Lung (tissue), 12 donors: ENCODE results near the gene PTPRJ. TPM values are rescaled to one million over a fixed set of nuclear protein-coding genes. Genes with fewer than 3 reads are reported as not detected.
A peak's percentile ranks its signal among the peaks of the same experiment; 100 is the strongest.

Experiments used
- ATAC-seq: fragments of 200-7000 bp; cut with Tn5 transposase; one replicate; pipeline ENCODE4 v1.9.1; 2020; ENCODE audit warnings: moderate number of reproducible peaks; ENCODE audit not compliant: insufficient read depth, low FRiP score
- DNase-seq, 3 donors: peaks; one replicate each; pipeline ENCODE4 v3.0.0-alpha.2; 2013 to 2017
- H3K27ac ChIP-seq, 2 donors: one replicate each; pipeline ENCODE4 v1.5.1; 2013; ENCODE audit warnings: mild to moderate bottlenecking in 2 of 2, moderate library complexity in 2 of 2, control low read depth in 1 of 2, inconsistent platforms in 1 of 2, low read depth in 1 of 2, low read length in 1 of 2
- H3K27me3 ChIP-seq, 3 donors: one replicate each; pipeline ENCODE4 v1.5.1; 2013; ENCODE audit warnings: low read length in 2 of 3; ENCODE audit not compliant: control insufficient read depth in 3 of 3, insufficient read depth in 3 of 3
- H3K36me3 ChIP-seq, 4 donors: one replicate each; pipeline ENCODE4 v1.5.1; 2013; ENCODE audit warnings: low read length in 4 of 4, mild to moderate bottlenecking in 1 of 4, moderate library complexity in 1 of 4; ENCODE audit not compliant: control insufficient read depth in 4 of 4, insufficient read depth in 4 of 4
- H3K4me1 ChIP-seq, 5 donors: one replicate each; pipeline ENCODE4 v1.5.1; 2013; ENCODE audit warnings: low read length in 5 of 5, mild to moderate bottlenecking in 2 of 5, moderate library complexity in 1 of 5; ENCODE audit not compliant: control insufficient read depth in 5 of 5, insufficient read depth in 5 of 5
- H3K4me3 ChIP-seq: one replicate; pipeline ENCODE4 v1.5.1; 2013; ENCODE audit warnings: mild to moderate bottlenecking, control low read depth, moderate library complexity
- H3K9ac ChIP-seq, 2 donors: one replicate each; pipeline ENCODE4 v1.5.1; 2013; ENCODE audit warnings: low read length in 2 of 2, control low read depth in 1 of 2; ENCODE audit not compliant: insufficient read depth in 1 of 2
- H3K9me3 ChIP-seq, 4 donors: one replicate each; pipeline ENCODE4 v1.5.1; 2013; ENCODE audit warnings: low read length in 3 of 4, mild to moderate bottlenecking in 1 of 4, moderate library complexity in 1 of 4; ENCODE audit not compliant: control insufficient read depth in 4 of 4, insufficient read depth in 3 of 4
- WGBS, 2 donors: extraction: QIAGEN DNeasy Blood & Tissue Kit; methylation state at CpG; one replicate each; pipeline ENCODE4 v1.1.7; 2013; 5-methylcytosine and 5-hydroxymethylcytosine counted together
- polyA plus RNA-seq, 2 donors: library from polyadenylated mRNA; stranded (reverse); fragments of 200-250 nt; gene quantifications; one replicate each; pipeline ENCODE4 v1.2.1, GENCODE V29; 2013
- total RNA-seq, 2 donors: library from RNA; depleted of rRNA in 1 of 2; stranded (reverse); fragments of >200 nt in 1 of 2; gene quantifications; one replicate each; pipeline ENCODE4 v1.2.1, GENCODE V29; 2014 to 2021
- TF ChIP-seq, protein P1 (sequence below): IDR thresholded peaks from 2 replicates; pipeline ENCODE4 v1.5.1; 2012; ENCODE audit warnings: mild to moderate bottlenecking; ENCODE audit errors: control extremely low read depth, extremely low read depth
- donor health status: control.
- donor health status: control.
- donor health status: Bipolar disorder and iron deficiency.
- donor health status: healthy.
- donor health status: DM: yes; HTN: yes; CAD: no.

Gene PTPRJ
- total and polyA plus RNA-seq, 4 donors, result 3.9 to 51.4 (median 32.0) TPM

DNA sequence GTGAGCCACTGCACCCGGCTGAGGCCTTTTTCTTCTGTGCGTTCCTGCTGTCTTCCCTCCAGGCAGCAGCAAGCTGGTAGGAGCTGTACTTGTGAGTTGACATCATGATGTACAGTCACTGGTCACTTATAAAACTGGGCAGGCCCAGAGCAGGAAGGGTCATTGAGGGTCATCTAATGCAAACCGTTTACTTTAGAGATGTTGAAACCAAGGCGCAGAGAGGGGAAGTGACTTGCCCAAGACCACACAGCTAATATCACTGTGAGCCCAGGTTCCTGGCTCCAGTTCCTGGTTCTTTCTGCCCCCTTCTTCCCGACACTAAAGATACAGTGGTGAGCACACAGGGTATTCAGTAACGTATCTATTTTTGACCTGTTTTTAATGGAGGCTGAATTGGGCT, 27.3 kb downstream of the PTPRJ start:
- Histone ChIP-seq H3K9me3 (no peaks in the 10 kb centered on the region), H3K4me1 (peaks cover 0 to 17% (median 6%) of the 10 kb centered on the region in 5 donors), H3K9ac (no peak overlapping the region), H3K27ac (peak overlapping the region in 1 of 2 donors; percentile 32), H3K27me3 (no peaks in the 10 kb centered on the region), H3K4me3 (no peak overlapping the region), H3K36me3 (no peaks in the 10 kb centered on the region)
- TF ChIP-seq, protein P1, sequence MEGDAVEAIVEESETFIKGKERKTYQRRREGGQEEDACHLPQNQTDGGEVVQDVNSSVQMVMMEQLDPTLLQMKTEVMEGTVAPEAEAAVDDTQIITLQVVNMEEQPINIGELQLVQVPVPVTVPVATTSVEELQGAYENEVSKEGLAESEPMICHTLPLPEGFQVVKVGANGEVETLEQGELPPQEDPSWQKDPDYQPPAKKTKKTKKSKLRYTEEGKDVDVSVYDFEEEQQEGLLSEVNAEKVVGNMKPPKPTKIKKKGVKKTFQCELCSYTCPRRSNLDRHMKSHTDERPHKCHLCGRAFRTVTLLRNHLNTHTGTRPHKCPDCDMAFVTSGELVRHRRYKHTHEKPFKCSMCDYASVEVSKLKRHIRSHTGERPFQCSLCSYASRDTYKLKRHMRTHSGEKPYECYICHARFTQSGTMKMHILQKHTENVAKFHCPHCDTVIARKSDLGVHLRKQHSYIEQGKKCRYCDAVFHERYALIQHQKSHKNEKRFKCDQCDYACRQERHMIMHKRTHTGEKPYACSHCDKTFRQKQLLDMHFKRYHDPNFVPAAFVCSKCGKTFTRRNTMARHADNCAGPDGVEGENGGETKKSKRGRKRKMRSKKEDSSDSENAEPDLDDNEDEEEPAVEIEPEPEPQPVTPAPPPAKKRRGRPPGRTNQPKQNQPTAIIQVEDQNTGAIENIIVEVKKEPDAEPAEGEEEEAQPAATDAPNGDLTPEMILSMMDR, result no peak
- ATAC-seq, result peak; percentile 16
- 43 to 66% methylated on average over 6 of the region's 6 CpGs for WGBS, 2 donors
- no peak for DNase-seq

DNA sequence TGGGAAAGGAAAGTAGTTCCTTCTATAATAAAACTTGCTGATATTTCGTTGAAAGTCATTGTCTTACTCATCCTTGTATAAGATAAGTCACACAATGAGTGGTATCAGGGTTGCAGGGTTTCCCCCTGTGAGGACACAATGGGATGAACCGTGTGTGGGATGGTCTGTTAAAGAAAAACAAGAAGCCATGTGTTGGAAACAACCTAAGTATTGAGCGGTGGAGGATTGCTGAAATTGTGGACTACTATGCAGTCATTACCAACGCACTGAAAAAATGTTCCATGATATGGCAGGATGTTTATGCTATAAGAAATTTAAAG, 28.6 kb downstream of the PTPRJ start:
- DNase-seq (no peak), ATAC-seq (no peak)
- no peak overlapping the region for H3K9ac ChIP-seq
- no peak overlapping the region for H3K4me3 ChIP-seq
- H3K4me1 ChIP-seq, result peaks cover 0 to 25% (median 5%) of the 10 kb centered on the region in 5 donors
- TF ChIP-seq, protein P1, result no peak
- no peaks in the 10 kb centered on the region for H3K36me3 ChIP-seq
- no peaks in the 10 kb centered on the region for H3K9me3 ChIP-seq
- WGBS, 2 donors, result 68 to 73% methylated on average over 4 of the region's 4 CpGs
- H3K27me3 ChIP-seq, result no peaks in the 10 kb centered on the region
- H3K27ac ChIP-seq, result no peak overlapping the region

DNA sequence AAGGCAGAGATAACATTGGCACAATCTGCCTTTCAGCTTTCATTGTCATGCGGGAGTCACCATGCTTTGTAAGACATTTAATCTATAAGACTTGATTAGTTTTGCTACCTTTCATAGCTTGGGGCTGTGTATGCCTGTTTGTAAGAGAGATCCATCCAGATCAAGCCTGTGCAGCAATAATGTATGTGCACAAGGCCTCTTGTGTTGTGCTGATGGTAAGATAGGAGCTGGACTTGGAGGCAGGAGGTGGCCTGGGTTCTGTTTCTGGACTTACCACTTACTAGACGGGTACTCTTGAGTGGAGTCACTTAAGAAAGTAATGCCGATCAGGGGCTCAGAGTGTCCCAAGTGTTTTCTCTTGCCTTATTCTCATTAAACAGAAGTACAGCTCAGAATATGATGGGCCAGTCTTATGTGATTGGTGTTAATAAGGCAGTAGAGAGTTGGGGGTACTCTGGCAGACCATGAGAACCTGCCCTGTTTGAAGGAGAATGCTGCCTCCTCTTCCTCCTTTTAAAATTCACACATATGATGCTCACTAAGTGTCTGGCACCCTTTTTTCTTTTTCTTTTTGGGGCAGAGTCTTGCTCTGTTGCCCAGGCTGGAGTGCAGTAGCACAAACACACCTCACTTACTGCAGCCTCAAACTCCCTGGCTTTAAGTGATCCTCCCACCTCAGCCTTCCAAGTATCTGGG, 30.9 kb downstream of the PTPRJ start:
- H3K4me3 ChIP-seq, result no peak overlapping the region
- WGBS, 2 donors, result 74 to 91% methylated on average over 3 of the region's 3 CpGs
- H3K9ac ChIP-seq, result no peak overlapping the region
- peaks cover 0 to 19% (median 0%) of the 10 kb centered on the region in 5 donors for H3K4me1 ChIP-seq
- no peak for DNase-seq
- H3K9me3 ChIP-seq, result no peaks in the 10 kb centered on the region
- no peak for ATAC-seq
- TF ChIP-seq, protein P1, result no peak
- no peaks in the 10 kb centered on the region for H3K36me3 ChIP-seq
- H3K27ac ChIP-seq, result peak overlapping the region in 1 of 2 donors; percentile 27
- H3K27me3 ChIP-seq, result no peaks in the 10 kb centered on the region
